ENCODE data around the gene LRRN4.

- TF ChIP-seq PATZ1 (CRISPR knock-in tag; IDR thresholded peaks at IDR 0.05; ENCODE audit: borderline replicate concordance) (no peak), ISL1 (CRISPR knock-in tag; IDR thresholded peaks at IDR 0.05) (no peak), ZNF565 (CRISPR knock-in tag; conservative IDR thresholded peaks at IDR 0.05; ENCODE audit: low read depth) (no peak), RARB (CRISPR knock-in tag; IDR thresholded peaks at IDR 0.05) (no peak), CREB5 (CRISPR knock-in tag; IDR thresholded peaks at IDR 0.05; ENCODE audit: low read depth) (no peak), ARNTL (CRISPR knock-in tag; IDR thresholded peaks at IDR 0.05; ENCODE audit: borderline replicate concordance, low read depth) (no peak), TSHZ2 (CRISPR knock-in tag; IDR thresholded peaks at IDR 0.05) (no peak), ZFP3 (CRISPR knock-in tag; IDR thresholded peaks at IDR 0.05) (no peak), CSRNP3 (CRISPR knock-in tag; IDR thresholded peaks at IDR 0.05) (no peak)
Observed at GRCh38 chr20:6074145-6074561, 20.3 kb upstream of the LRRN4 start.
